ENCODE results near the gene XRCC5. TPM values are rescaled to one million over a fixed set of nuclear protein-coding genes. Genes with fewer than 3 reads are reported as not detected.

The XRCC5 gene
- total and polyA plus RNA-seq, 4 experiments from 2014 or later: 235 to 348 (median 273) TPM

- Mint-ChIP-seq H3K4me3 (peak overlapping the region in 7 of 8 donors; percentile 91 to 98 (median 94)), H3K4me1 (peaks cover 65 to 95% (median 79%) of the 10 kb centered on the region in 4 donors), H3K27ac (peak overlapping the region; percentile 96 to 100 (median 98)), H3K27me3 (no peaks in the 10 kb centered on the region), H3K9me3 (peaks cover 0 to 4% (median 0%) of the 10 kb centered on the region in 8 donors), H3K36me3 (peaks cover 58 to 91% of the 10 kb centered on the region in 2 donors)
- peak overlapping the region; percentile 27 for H3K27ac ChIP-seq (ENCODE audit: low read depth, low read length)
- intact Hi-C loops (cut with micrococcal nuclease): loop anchor here (1.0 to 10.0 kb wide), 5 partner anchors 32 to 383 kb away; partner anchors contain the start of genes RPL37A and SMARCAL1
- ChIA-PET POLR2A (ENCODE audit: partially characterized antibody) (interaction anchor here (0.7 to 4.2 kb wide), 6 partner anchors 17 to 298 kb away, joined by 3 to 39 read pairs (median 4); partner anchors contain the start of genes PECR, SMARCAL1 and TMEM169), CTCF (ENCODE audit: partially characterized antibody) (interaction anchor here (0.6 to 3.1 kb wide), 25 partner anchors 9 to 99 kb away, joined by 3 to 20 read pairs (median 4); partner anchors contain the start of genes PECR and TMEM169)
- no peaks in the 10 kb centered on the region for H3K9me3 ChIP-seq (ENCODE audit: control insufficient read depth in 1 of 2, low read length in 2 of 2)
- peaks cover 93% of the 10 kb centered on the region for H3K4me1 ChIP-seq (ENCODE audit: insufficient read depth, low read length)
- peak in 1 of 5 donors; percentile 41 for DNase-seq
- no peaks in the 10 kb centered on the region for H3K27me3 ChIP-seq (ENCODE audit: insufficient read depth, low read length)
- H3K36me3 ChIP-seq (ENCODE audit: insufficient read depth, low read length): peaks cover 65% of the 10 kb centered on the region
- H3K4me3 ChIP-seq (ENCODE audit: low read length in 2 of 2): no peak overlapping the region
Measured at GRCh38 chr2:216114382-216114713, 5.2 kb downstream of the XRCC5 start.

DNA sequence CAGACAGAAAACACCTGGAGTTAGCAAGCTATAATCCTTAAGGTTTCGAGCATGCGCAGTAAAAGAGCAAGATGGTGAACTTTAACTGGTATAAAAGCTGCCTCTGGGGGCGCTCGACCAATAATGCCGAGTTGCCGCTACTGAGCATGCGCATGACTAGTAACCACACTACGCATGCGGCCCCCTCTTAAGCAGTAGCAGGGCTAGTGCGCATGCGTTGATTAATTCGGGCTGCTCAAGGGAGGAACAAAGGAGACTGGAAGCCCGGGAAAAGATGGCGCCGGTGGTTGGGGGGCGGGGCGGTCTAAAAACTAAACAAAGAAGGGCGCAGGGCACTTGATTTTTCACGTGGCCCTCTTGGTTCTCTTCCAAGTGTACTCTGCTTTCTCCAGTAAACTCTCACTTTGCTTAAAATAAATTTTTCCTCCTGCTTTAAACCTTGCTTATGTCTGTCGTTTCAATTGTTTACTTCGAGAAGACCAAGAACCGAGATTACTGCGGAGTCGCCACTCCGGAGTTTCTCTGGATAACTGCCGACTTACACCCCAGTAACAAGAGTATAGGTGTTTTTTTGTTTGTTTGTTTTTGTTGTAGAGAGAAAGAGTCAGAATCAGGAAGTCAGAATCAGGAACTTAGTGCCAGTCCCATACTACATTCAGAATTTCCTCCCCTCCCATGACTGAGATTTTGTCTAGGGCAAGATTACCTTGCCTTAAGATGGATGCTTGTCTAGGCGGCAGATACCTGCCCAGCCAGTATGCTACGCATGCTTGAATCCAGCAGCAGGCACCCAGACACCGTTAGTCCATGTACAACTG is 5.8 kb downstream of the XRCC5 start:
- Mint-ChIP-seq H3K27ac (peak overlapping the region; percentile 96 to 100 (median 98)), H3K4me3 (peak overlapping the region; percentile 89 to 98 (median 94)), H3K9me3 (peaks cover 0 to 4% (median 0%) of the 10 kb centered on the region in 8 donors), H3K4me1 (peaks cover 68 to 95% (median 81%) of the 10 kb centered on the region in 4 donors), H3K36me3 (peaks cover 62 to 92% of the 10 kb centered on the region in 2 donors), H3K27me3 (no peaks in the 10 kb centered on the region)
- peak overlapping the region; percentile 70 for H3K27ac ChIP-seq (ENCODE audit: low read depth, low read length)
- no peaks in the 10 kb centered on the region for H3K9me3 ChIP-seq (ENCODE audit: control insufficient read depth in 1 of 2, low read length in 2 of 2)
- peak; percentile 96 to 98 (median 96) for DNase-seq
- peaks cover 96% of the 10 kb centered on the region for H3K4me1 ChIP-seq (ENCODE audit: insufficient read depth, low read length)
- intact Hi-C loops (cut with micrococcal nuclease): loop anchor here (1.0 to 10.0 kb wide), 5 partner anchors 33 to 382 kb away; partner anchors contain the start of genes RPL37A and SMARCAL1
- POLR2A ChIA-PET (ENCODE audit: partially characterized antibody): interaction anchor here (0.7 to 4.2 kb wide), 6 partner anchors 17 to 297 kb away, joined by 3 to 39 read pairs (median 4); partner anchors contain the start of genes PECR, SMARCAL1 and TMEM169
- H3K4me3 ChIP-seq (ENCODE audit: low read length in 2 of 2): peak overlapping the region; percentile 38 to 60
- H3K36me3 ChIP-seq (ENCODE audit: insufficient read depth, low read length): peaks cover 71% of the 10 kb centered on the region
- CTCF ChIA-PET (ENCODE audit: partially characterized antibody): interaction anchor here (0.6 to 3.1 kb wide), 25 partner anchors 9 to 99 kb away, joined by 3 to 20 read pairs (median 4); partner anchors contain the start of genes PECR and TMEM169
- H3K27me3 ChIP-seq (ENCODE audit: insufficient read depth, low read length): no peaks in the 10 kb centered on the region

GRCh38 chr2:216116418-216116817 is 7.3 kb downstream of the XRCC5 start:
- Mint-ChIP-seq H3K27me3 (no peaks in the 10 kb centered on the region), H3K4me1 (peaks cover 64 to 90% (median 77%) of the 10 kb centered on the region in 4 donors), H3K4me3 (peak overlapping the region in 6 of 8 donors; percentile 3 to 93 (median 45)), H3K27ac (peak overlapping the region in 5 of 7 donors; percentile 22 to 100 (median 35)), H3K36me3 (peaks cover 64 to 92% of the 10 kb centered on the region in 2 donors), H3K9me3 (peaks cover 0 to 4% (median 0%) of the 10 kb centered on the region in 8 donors)
- H3K36me3 ChIP-seq (ENCODE audit: insufficient read depth, low read length): peaks cover 74% of the 10 kb centered on the region
- POLR2A ChIA-PET (ENCODE audit: partially characterized antibody): no interaction called here
- peaks cover 90% of the 10 kb centered on the region for H3K4me1 ChIP-seq (ENCODE audit: insufficient read depth, low read length)
- H3K27me3 ChIP-seq (ENCODE audit: insufficient read depth, low read length): no peaks in the 10 kb centered on the region
- no peaks in the 10 kb centered on the region for H3K9me3 ChIP-seq (ENCODE audit: control insufficient read depth in 1 of 2, low read length in 2 of 2)
- H3K4me3 ChIP-seq (ENCODE audit: low read length in 2 of 2): no peak overlapping the region
- CTCF ChIA-PET (ENCODE audit: partially characterized antibody): no interaction called here
- no peak overlapping the region for H3K27ac ChIP-seq (ENCODE audit: low read depth, low read length)
- intact Hi-C loops (cut with micrococcal nuclease): loop anchor here (10.0 kb wide), 1 partner anchor 82 kb away; no protein-coding TSS in a partner anchor
- no peak for DNase-seq

GRCh38 chr2:216117561-216118340 is 8.6 kb downstream of the XRCC5 start:
- H3K36me3 ChIP-seq (ENCODE audit: insufficient read depth, low read length): peaks cover 74% of the 10 kb centered on the region
- no peak overlapping the region for H3K4me3 ChIP-seq (ENCODE audit: low read length in 2 of 2)
- peaks cover 0 to 4% (median 0%) of the 10 kb centered on the region in 8 donors for H3K9me3 Mint-ChIP-seq
- H3K27me3 Mint-ChIP-seq: no peaks in the 10 kb centered on the region
- intact Hi-C loops (cut with micrococcal nuclease): loop anchor here (10.0 kb wide), 1 partner anchor 83 kb away; no protein-coding TSS in a partner anchor
- H3K4me3 Mint-ChIP-seq: peak overlapping the region in 2 of 8 donors; percentile 23 to 26
- DNase-seq: no peak
- H3K27ac ChIP-seq (ENCODE audit: low read depth, low read length): no peak overlapping the region
- ChIA-PET POLR2A (ENCODE audit: partially characterized antibody) (interaction anchor here (0.6 kb wide), 1 partner anchor 13 kb away, joined by 3 read pairs; no protein-coding TSS in a partner anchor), CTCF (ENCODE audit: partially characterized antibody) (interaction anchor here (0.6 to 1.1 kb wide), 2 partner anchors 24 to 85 kb away, joined by 3 read pairs; no protein-coding TSS in a partner anchor)
- H3K4me1 Mint-ChIP-seq: peaks cover 57 to 83% (median 71%) of the 10 kb centered on the region in 4 donors
- H3K36me3 Mint-ChIP-seq: peaks cover 70 to 92% of the 10 kb centered on the region in 2 donors
- H3K4me1 ChIP-seq (ENCODE audit: insufficient read depth, low read length): peaks cover 80% of the 10 kb centered on the region
- H3K27ac Mint-ChIP-seq: peak overlapping the region in 2 of 7 donors; percentile 46 to 47
- no peaks in the 10 kb centered on the region for H3K27me3 ChIP-seq (ENCODE audit: insufficient read depth, low read length)
- no peaks in the 10 kb centered on the region for H3K9me3 ChIP-seq (ENCODE audit: control insufficient read depth in 1 of 2, low read length in 2 of 2)

DNA sequence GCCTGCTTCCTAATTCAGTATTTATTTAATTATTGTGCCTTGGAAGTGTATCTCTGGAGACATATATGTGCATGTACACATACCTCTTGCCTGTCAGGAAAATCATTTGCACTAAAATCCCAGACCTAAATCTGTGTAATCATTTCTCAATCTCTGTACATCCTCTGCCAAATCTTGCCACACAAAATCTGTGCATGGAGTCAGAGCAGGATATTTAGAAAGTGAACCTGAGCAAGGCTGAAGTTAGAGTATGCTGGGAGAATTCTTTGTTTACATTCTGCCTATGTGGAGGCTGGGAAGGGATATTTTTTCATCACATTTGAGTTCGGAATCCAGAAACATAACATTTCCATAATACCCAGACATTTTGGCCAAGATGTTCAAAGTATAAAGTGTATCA is 9.3 kb downstream of the XRCC5 start:
- Mint-ChIP-seq H3K27ac (peak overlapping the region in 2 of 7 donors; percentile 18 to 35), H3K4me1 (peaks cover 52 to 76% (median 65%) of the 10 kb centered on the region in 4 donors), H3K27me3 (no peaks in the 10 kb centered on the region), H3K4me3 (peak overlapping the region in 1 of 8 donors; percentile 41), H3K9me3 (peaks cover 0 to 3% (median 0%) of the 10 kb centered on the region in 8 donors), H3K36me3 (peaks cover 64 to 91% of the 10 kb centered on the region in 2 donors)
- Histone ChIP-seq H3K27me3 (ENCODE audit: insufficient read depth, low read length) (no peaks in the 10 kb centered on the region), H3K27ac (ENCODE audit: low read depth, low read length) (no peak overlapping the region), H3K36me3 (ENCODE audit: insufficient read depth, low read length) (peaks cover 74% of the 10 kb centered on the region), H3K4me1 (ENCODE audit: insufficient read depth, low read length) (peaks cover 74% of the 10 kb centered on the region), H3K4me3 (ENCODE audit: low read length in 2 of 2) (no peak overlapping the region), H3K9me3 (ENCODE audit: control insufficient read depth in 1 of 2, low read length in 2 of 2) (no peaks in the 10 kb centered on the region)
- no peak for DNase-seq
- ChIA-PET POLR2A (ENCODE audit: partially characterized antibody) (interaction anchor here (2.7 kb wide), 1 partner anchor 37 kb away, joined by 6 read pairs; the partner anchor contains the start of genes PECR and TMEM169), CTCF (ENCODE audit: partially characterized antibody) (interaction anchor here (0.8 to 1.7 kb wide), 2 partner anchors 11 to 16 kb away, joined by 3 to 6 read pairs; no protein-coding TSS in a partner anchor)
- intact Hi-C loops (cut with micrococcal nuclease): loop anchor here (10.0 kb wide), 1 partner anchor 84 kb away; no protein-coding TSS in a partner anchor

DNA sequence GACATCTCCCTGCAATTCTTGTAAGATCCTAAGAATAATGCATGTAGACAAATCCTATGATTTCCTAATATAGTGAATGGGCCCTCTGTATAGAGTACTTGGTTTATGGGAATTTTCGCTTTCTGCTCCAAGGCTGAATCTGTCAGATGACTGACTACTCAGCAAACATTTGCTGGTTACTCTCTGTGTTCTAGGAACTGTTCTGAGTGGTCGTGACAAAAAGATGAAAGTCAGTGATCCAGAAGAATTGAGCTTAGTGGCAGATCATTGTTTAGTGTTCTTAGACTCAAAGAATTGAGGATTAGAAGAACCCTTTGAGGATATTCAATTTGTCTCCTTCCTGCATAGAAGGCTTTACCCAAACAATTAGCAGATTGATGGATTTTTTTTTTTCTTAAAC is 10.0 kb downstream of the XRCC5 start:
- Histone ChIP-seq H3K9me3 (ENCODE audit: control insufficient read depth in 1 of 2, low read length in 2 of 2) (no peaks in the 10 kb centered on the region), H3K4me1 (ENCODE audit: insufficient read depth, low read length) (peaks cover 67% of the 10 kb centered on the region), H3K4me3 (ENCODE audit: low read length in 2 of 2) (no peak overlapping the region), H3K27me3 (ENCODE audit: insufficient read depth, low read length) (no peaks in the 10 kb centered on the region), H3K36me3 (ENCODE audit: insufficient read depth, low read length) (peaks cover 70% of the 10 kb centered on the region), H3K27ac (ENCODE audit: low read depth, low read length) (no peak overlapping the region)
- H3K9me3 Mint-ChIP-seq: peaks cover 0 to 3% (median 0%) of the 10 kb centered on the region in 8 donors
- H3K4me1 Mint-ChIP-seq: peaks cover 51 to 69% (median 61%) of the 10 kb centered on the region in 4 donors
- POLR2A ChIA-PET (ENCODE audit: partially characterized antibody): interaction anchor here (1.0 to 2.7 kb wide), 3 partner anchors 9 to 62 kb away, joined by 3 to 6 read pairs (median 3); partner anchors contain the start of genes PECR and TMEM169
- no peak for DNase-seq
- CTCF ChIA-PET (ENCODE audit: partially characterized antibody): interaction anchor here (0.6 to 1.7 kb wide), 4 partner anchors 12 to 135 kb away, joined by 3 to 6 read pairs (median 4); no protein-coding TSS in a partner anchor
- H3K36me3 Mint-ChIP-seq: peaks cover 63 to 90% of the 10 kb centered on the region in 2 donors
- intact Hi-C loops (cut with micrococcal nuclease): loop anchor here (10.0 kb wide), 1 partner anchor 84 kb away; no protein-coding TSS in a partner anchor
- H3K27ac Mint-ChIP-seq: peak overlapping the region in 3 of 7 donors; percentile 5 to 82 (median 77)
- no peaks in the 10 kb centered on the region for H3K27me3 Mint-ChIP-seq
- H3K4me3 Mint-ChIP-seq: peak overlapping the region in 1 of 8 donors; percentile 31
